Embryonic facial prominence (tissue), 1 donor: ENCODE measurements around the gene CEP120.
A peak's percentile ranks its signal among the peaks of the same experiment; 100 is the strongest.
"Not testable (repeated sequence)": the region's sequence is repeated elsewhere in the genome, so short reads cannot be mapped to it uniquely, and the experiment has no call there.

ENCODE experiments used
- DNase-seq: peaks from one replicate; pipeline ENCODE4 v3.0.0-alpha.2; 2016; ENCODE audit errors: extremely low spot score

CEP120 gene

GRCh38 chr5:123387313-123387712 is 35.9 kb downstream of the CEP120 start:
- no peak for DNase-seq

GRCh38 chr5:123382252-123382651 is 41.0 kb downstream of the CEP120 start:
- DNase-seq, result no peak

- DNase-seq, result no peak
Observed at GRCh38 chr5:123371575-123372179, 51.5 kb downstream of the CEP120 start.

- no peak for DNase-seq
Observed at GRCh38 chr5:123369371-123369968, 53.7 kb downstream of the CEP120 start.

GRCh38 chr5:123367739-123368138 is 55.5 kb downstream of the CEP120 start:
- DNase-seq, result peak; percentile 18

- no peak for DNase-seq
Observed at GRCh38 chr5:123365156-123365555, 58.0 kb downstream of the CEP120 start.

GRCh38 chr5:123364441-123365155 is 58.6 kb downstream of the CEP120 start:
- DNase-seq, result no peak

GRCh38 chr5:123360910-123361309 is 62.3 kb downstream of the CEP120 start:
- no peak for DNase-seq

GRCh38 chr5:123360201-123360571 is 63.0 kb downstream of the CEP120 start:
- DNase-seq, result no peak

GRCh38 chr5:123359454-123360200 is 63.6 kb downstream of the CEP120 start:
- DNase-seq, result no peak

- DNase-seq, result no peak
Observed at GRCh38 chr5:123358751-123359150, 64.5 kb downstream of the CEP120 start.

GRCh38 chr5:123358304-123358703 is 64.9 kb downstream of the CEP120 start:
- no peak for DNase-seq

GRCh38 chr5:123351820-123352219 is 71.4 kb downstream of the CEP120 start:
- no peak for DNase-seq

- DNase-seq, result no peak
Observed at GRCh38 chr5:123351240-123351639, 72.0 kb downstream of the CEP120 start.

GRCh38 chr5:123350742-123351141 is 72.5 kb downstream of the CEP120 start:
- no peak for DNase-seq

GRCh38 chr5:123344816-123345426 is 78.3 kb downstream of the CEP120 start:
- peak; percentile 76 for DNase-seq

- DNase-seq, result no peak
Observed at GRCh38 chr5:123340928-123341327, 82.3 kb downstream of the CEP120 start.

- DNase-seq, result not testable (repeated sequence)
Observed at GRCh38 chr5:123308377-123308776, 114.8 kb downstream of the CEP120 start.

- no peak for DNase-seq
Observed at GRCh38 chr5:123305751-123306150, 117.5 kb downstream of the CEP120 start.

- no peak for DNase-seq
Observed at GRCh38 chr5:123304777-123305316, 118.4 kb downstream of the CEP120 start.

- no peak for DNase-seq
Observed at GRCh38 chr5:123303802-123304201, 119.4 kb downstream of the CEP120 start.

GRCh38 chr5:123300266-123300665 is 122.9 kb downstream of the CEP120 start:
- no peak for DNase-seq
